ENCODE measurements around the gene CCNY.
"Not testable (repeated sequence)": the region's sequence is repeated elsewhere in the genome, so short reads cannot be mapped to it uniquely, and the experiment has no call there.

Gene CCNY

DNA sequence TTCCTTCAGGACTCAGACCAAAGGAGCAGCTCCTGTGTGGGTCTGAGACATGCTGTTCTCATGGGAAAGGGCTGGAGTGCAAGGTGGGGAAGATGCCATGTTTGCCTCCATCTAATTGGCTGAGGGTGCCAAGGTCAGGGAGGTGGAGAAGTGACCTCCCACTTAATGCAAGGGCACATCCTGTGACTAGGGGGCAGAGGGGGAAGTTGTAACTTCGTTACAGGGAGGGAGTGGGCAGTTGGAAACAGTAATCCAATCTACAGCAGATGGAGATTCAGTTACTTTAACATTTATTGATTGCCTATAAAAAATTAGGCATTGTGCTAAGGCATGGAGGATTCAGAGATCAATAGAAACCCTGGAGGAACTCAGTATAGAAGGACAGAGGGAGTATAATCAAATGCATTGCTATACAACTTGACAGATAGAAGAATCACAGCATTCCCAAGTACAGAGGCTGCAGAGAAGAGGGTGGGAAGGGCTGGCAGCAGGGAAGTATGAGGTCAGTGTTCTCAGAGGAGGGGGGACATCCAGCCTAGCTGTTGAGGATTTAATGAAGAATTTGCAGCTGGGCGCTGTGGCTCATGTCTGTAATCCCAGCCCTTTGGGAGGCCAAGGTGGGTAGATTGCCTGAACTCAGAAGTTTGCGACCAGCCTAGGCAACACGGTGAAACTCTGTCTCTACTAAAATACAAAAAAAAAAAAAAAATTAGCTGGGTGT is 75.9 kb downstream of the CCNY start:
- peak; percentile 24 for DNase-seq

DNA sequence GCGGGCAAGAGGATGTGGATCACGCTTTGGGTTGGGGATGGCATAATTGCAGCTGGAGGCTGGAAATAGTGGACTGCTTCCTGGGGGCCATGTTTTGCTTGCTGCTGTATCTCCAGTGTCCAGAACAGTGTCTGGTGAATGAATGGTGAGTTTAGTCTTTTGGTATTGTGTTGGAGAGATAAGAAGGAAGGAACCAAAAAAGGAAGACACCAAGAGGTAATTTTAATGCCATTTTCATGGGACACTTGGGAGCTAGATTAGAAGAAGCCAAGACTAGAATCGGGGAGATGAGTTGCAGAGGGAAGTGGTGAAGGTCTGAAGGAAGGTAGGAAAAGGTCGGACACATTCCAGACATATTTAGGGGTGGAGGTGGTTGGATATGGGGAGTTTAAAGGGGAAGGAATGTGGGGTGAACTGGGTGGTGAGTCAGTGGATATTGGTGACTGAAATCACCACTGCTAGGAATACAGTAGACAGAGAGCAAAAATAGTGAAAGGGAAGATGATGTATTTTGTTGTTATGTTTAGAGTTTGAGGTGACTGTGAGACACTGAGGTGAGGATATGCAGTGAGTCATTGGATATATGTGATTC is 76.7 kb downstream of the CCNY start:
- DNase-seq, result no peak

DNA sequence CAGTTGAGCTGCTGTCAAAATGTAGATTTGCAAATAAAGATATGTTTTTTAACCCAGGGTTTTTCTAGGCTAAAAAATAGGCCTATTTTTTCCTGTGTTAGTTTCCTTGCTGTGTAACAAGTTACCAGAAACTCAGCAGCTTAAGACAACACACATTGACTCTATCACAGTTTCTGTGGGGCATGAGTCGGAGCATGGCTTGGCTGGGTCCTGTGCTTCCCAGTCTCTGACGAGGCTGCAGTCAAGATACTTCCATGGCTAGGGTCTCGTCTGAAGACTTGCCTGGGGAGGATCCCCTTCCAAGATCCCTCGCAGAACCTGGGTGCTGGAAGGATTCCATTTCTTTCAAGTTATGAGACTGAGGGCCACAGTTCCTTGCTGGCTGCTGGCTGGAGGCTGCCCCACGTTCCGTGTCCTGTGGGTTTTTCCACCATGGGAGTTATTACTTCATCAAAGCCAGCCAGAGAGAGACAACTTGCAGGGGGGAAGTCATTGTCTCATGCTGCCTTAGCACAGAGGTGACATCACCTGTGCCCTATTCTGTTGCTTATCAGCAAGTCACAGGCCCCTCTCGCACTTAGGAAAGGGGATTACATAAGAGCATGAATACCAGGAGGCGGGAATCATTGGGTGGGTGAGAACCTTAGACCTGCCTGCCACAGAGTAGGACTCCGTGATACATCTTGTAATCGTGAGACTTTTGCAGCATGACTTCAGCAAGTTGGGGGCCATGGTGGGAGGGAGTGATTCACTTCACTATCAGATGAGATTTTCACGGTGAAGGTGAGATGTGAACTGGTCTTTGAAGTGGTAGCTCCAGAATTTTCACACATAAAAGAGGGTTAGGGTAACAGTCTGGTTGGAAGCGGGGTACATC is 77.9 kb downstream of the CCNY start:
- no peak for DNase-seq

- DNase-seq, result peak; percentile 34
Observed at GRCh38 chr10:35415505-35415904, 79.2 kb downstream of the CCNY start.

GRCh38 chr10:35416619-35417312 is 80.5 kb downstream of the CCNY start:
- peak; percentile 95 for DNase-seq

- no peak for DNase-seq
Observed at GRCh38 chr10:35417313-35417625, 81.0 kb downstream of the CCNY start.

GRCh38 chr10:35417795-35418194 is 81.5 kb downstream of the CCNY start:
- DNase-seq, result peak; percentile 23

DNA sequence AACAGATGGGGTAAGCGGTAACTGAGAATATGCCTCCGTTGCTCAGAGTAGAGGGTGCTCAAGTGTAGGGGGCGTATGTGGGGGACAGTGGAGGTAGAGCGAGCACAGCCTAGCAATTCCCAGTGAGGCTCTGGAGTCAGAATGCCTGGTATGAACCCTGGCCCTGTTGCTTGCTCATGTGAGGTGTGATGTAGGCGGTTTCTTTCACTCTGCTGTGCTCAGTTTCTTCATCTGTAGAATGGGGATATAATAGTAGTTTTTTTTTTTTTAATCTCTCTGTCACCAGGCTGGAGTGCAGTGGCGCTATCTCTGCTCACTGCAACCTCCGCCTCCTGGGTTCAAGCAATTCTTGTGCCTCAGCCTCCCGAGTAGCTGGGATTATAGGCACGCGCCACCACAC is 82.3 kb downstream of the CCNY start:
- DNase-seq, result not testable (repeated sequence)

GRCh38 chr10:35420044-35420443 is 83.7 kb downstream of the CCNY start:
- no peak for DNase-seq

- no peak for DNase-seq
Observed at GRCh38 chr10:35420827-35421552, 84.7 kb downstream of the CCNY start.

GRCh38 chr10:35421553-35422178 is 85.4 kb downstream of the CCNY start:
- no peak for DNase-seq

- peak; percentile 7 for DNase-seq
Observed at GRCh38 chr10:35422228-35422627, 85.9 kb downstream of the CCNY start.

- no peak for DNase-seq
Observed at GRCh38 chr10:35423505-35424306, 87.4 kb downstream of the CCNY start.

- no peak for DNase-seq
Observed at GRCh38 chr10:35424680-35425285, 88.5 kb downstream of the CCNY start.

GRCh38 chr10:35425595-35425994 is 89.3 kb downstream of the CCNY start:
- no peak for DNase-seq

DNA sequence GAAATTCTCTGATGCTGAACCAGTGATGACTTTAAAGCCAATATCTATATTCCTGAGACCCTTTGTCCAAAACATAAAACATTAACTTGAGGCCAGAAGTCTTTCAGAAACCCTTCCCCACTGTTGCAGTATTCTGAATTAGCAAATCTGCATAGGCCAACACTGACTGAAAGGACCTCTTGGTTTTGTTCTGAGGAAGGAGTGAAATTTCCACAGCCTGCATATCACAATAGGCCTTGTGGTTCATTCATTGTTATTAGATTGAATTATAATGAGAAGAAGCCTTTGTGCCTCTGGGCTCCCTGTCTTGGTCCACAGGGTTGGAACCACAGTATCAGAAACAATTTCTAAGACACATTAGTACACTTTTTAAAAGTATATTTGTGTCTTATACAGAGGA is 90.3 kb downstream of the CCNY start:
- no peak for DNase-seq

- DNase-seq, result no peak
Observed at GRCh38 chr10:35427543-35427942, 91.2 kb downstream of the CCNY start.

DNA sequence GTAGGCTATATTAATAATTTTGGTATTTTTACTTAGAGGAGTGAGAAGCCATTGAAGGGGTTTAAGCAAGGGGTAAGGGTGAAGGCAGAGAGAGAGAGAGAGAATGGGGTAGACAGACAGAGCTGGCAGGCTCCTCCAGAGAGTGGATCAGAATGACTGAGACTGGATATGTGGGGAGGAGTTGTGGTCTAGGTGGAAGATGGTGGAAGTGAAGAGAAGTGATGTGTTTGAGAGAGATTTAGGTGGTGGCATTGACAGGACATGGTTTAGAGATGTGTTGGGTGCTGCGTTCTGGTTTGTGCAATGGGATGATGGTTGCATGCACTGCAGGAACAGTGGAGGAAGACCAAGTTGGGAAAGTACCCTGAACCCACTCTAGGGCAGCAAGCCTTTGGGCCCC is 92.2 kb downstream of the CCNY start:
- no peak for DNase-seq

- no peak for DNase-seq
Observed at GRCh38 chr10:35432781-35433338, 96.6 kb downstream of the CCNY start.

DNA sequence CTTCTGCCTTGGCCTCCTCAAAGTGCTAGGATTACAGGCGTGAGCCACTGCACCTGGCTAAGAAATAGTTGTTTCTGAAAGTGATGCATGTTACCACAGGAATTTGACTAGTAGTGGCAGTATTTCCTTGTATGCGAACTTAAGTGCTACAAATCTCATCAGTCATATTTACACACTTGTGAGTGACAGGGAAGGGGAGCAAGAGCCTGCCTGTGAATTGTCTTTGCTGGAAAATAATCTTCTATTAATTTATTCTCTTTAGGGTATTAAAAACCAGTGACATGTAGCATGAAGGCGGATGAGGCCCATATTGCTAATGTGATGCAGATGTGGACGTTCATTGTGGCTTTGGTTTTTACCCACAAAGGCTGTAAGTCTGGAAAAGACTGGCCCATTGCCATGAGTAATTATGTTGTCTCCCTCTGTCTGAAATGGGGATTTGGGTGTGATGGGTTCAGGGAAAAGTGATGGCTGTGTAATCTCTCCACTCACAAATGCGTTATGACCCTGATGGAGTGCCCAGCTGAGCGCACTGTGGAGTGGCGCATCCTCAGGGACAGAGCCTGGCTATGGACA is 97.6 kb downstream of the CCNY start:
- peak; percentile 94 for DNase-seq
